Pons (tissue), 1 donor: ENCODE measurements around the gene RPL28.
"Not testable (repeated sequence)": the region's sequence is repeated elsewhere in the genome, so short reads cannot be mapped to it uniquely, and the experiment has no call there.

Experiments
- DNase-seq: peaks from one replicate; pipeline ENCODE4 v3.0.0-alpha.2; 2016; ENCODE audit warnings: low spot score

Gene RPL28

GRCh38 chr19:55392820-55393761, 7.4 kb downstream of the RPL28 start:
- no peak for DNase-seq

GRCh38 chr19:55398200-55398925, 12.6 kb downstream of the RPL28 start:
- no peak for DNase-seq

GRCh38 chr19:55400281-55401087, 14.8 kb downstream of the RPL28 start:
- DNase-seq = no peak

GRCh38 chr19:55401390-55401789, 15.7 kb downstream of the RPL28 start:
- DNase-seq = not testable (repeated sequence)

- DNase-seq = no peak
Observed at GRCh38 chr19:55402509-55402908, 16.8 kb downstream of the RPL28 start.

- no peak for DNase-seq
Observed at GRCh38 chr19:55405638-55406037, 19.9 kb downstream of the RPL28 start.

- DNase-seq = no peak
Observed at GRCh38 chr19:55406091-55406825, 20.5 kb downstream of the RPL28 start.

GRCh38 chr19:55406826-55407549, 21.3 kb downstream of the RPL28 start:
- no peak for DNase-seq

GRCh38 chr19:55407550-55407799, 21.7 kb downstream of the RPL28 start, which contains the start of gene UBE2S:
Gene UBE2S (minus strand): TSS chr19:55407788. CDS start chr19:55407589, 199 bp downstream.
- not testable (repeated sequence) for DNase-seq

GRCh38 chr19:55407800-55408532, 22.2 kb downstream of the RPL28 start:
- peak; percentile 98 for DNase-seq

- DNase-seq = no peak
Observed at GRCh38 chr19:55408533-55408872, 22.8 kb downstream of the RPL28 start.

GRCh38 chr19:55409179-55409578, 23.4 kb downstream of the RPL28 start:
- DNase-seq = not testable (repeated sequence)

- DNase-seq = no peak
Observed at GRCh38 chr19:55410168-55410567, 24.4 kb downstream of the RPL28 start.

GRCh38 chr19:55418185-55418584, 32.5 kb downstream of the RPL28 start:
- DNase-seq = peak; percentile 88

- DNase-seq = no peak
Observed at GRCh38 chr19:55419103-55419502, 33.4 kb downstream of the RPL28 start.

GRCh38 chr19:55419624-55420236, 34.0 kb downstream of the RPL28 start:
- no peak for DNase-seq

- not testable (repeated sequence) for DNase-seq
Observed at GRCh38 chr19:55421281-55421680, 35.5 kb downstream of the RPL28 start.

- no peak for DNase-seq
Observed at GRCh38 chr19:55423225-55424005, 37.7 kb downstream of the RPL28 start.

- DNase-seq = no peak
Observed at GRCh38 chr19:55424518-55424917, 38.8 kb downstream of the RPL28 start.
